H9 (cell line): Measurements from ENCODE around the gene KLF11. TPM values are rescaled to one million over a fixed set of nuclear protein-coding genes. Genes with fewer than 3 reads are reported as not detected.

ENCODE experiments used
- DNase-seq: peaks from one replicate; pipeline ENCODE4 v3.0.0-alpha.2; 2017
- H2AFZ ChIP-seq: one replicate; pipeline ENCODE4 v1.6.1; 2013; ENCODE audit warnings: mild to moderate bottlenecking, low read length, control low read depth, moderate library complexity
- H2AK5ac ChIP-seq: 2 replicates; pipeline ENCODE4 v1.6.1; 2013; ENCODE audit warnings: low read length, control low read depth, mixed read lengths; ENCODE audit not compliant: insufficient read length
- H2BK120ac ChIP-seq: one replicate; pipeline ENCODE4 v1.6.1; 2013; ENCODE audit warnings: low read depth, mild to moderate bottlenecking, low read length, control low read depth, inconsistent platforms; ENCODE audit not compliant: poor library complexity, severe bottlenecking
- H2BK12ac ChIP-seq: 2 replicates; pipeline ENCODE4 v1.6.1; 2013; ENCODE audit warnings: low read length, control low read depth, mixed read lengths, low read depth; ENCODE audit not compliant: insufficient read length
- H2BK15ac ChIP-seq: 2 replicates; pipeline ENCODE4 v1.6.1; 2013; ENCODE audit warnings: low read depth, low read length, control low read depth
- H2BK20ac ChIP-seq: one replicate; pipeline ENCODE4 v1.6.1; 2013; ENCODE audit warnings: low read depth, mild to moderate bottlenecking, low read length, control low read depth, inconsistent platforms; ENCODE audit not compliant: poor library complexity, severe bottlenecking
- H2BK5ac ChIP-seq: 2 replicates; pipeline ENCODE4 v1.6.1; 2013; ENCODE audit warnings: low read length, control low read depth, mixed read lengths; ENCODE audit not compliant: insufficient read length
- H3K14ac ChIP-seq: 2 replicates; pipeline ENCODE4 v1.6.1; 2013; ENCODE audit warnings: low read length, control low read depth; ENCODE audit not compliant: insufficient read depth
- H3K18ac ChIP-seq: 2 replicates; pipeline ENCODE4 v1.6.1; 2013; ENCODE audit warnings: low read depth, mild to moderate bottlenecking, mixed read lengths, low read length, control low read depth; ENCODE audit not compliant: insufficient read length
- H3K23ac ChIP-seq: 2 replicates; pipeline ENCODE4 v1.6.1; 2013; ENCODE audit warnings: low read length, control low read depth, mixed read lengths, low read depth; ENCODE audit not compliant: insufficient read length
- H3K23me2 ChIP-seq: 2 replicates; pipeline ENCODE4 v1.6.1; 2013; ENCODE audit warnings: low read depth, mild to moderate bottlenecking, mixed read lengths, low read length, control low read depth; ENCODE audit not compliant: insufficient read length, poor library complexity, severe bottlenecking
- H3K27ac ChIP-seq: 2 replicates; pipeline ENCODE4 v1.5.1; 2013; ENCODE audit warnings: low read length, control low read depth, mixed read lengths, low read depth; ENCODE audit not compliant: insufficient read length
- H3K27me3 ChIP-seq: 2 replicates; pipeline ENCODE4 v1.6.1; 2013; ENCODE audit warnings: low read length, control low read depth, inconsistent platforms; ENCODE audit not compliant: insufficient read depth
- H3K4ac ChIP-seq: 2 replicates; pipeline ENCODE4 v1.6.1; 2013; ENCODE audit warnings: low read depth, mild to moderate bottlenecking, control low read depth, inconsistent platforms, low read length, moderate library complexity
- H3K4me1 ChIP-seq: 2 replicates; pipeline ENCODE4 v1.6.1; 2013; ENCODE audit warnings: low read length, control low read depth, inconsistent platforms; ENCODE audit not compliant: insufficient read depth
- H3K4me2 ChIP-seq: 2 replicates; pipeline ENCODE4 v1.6.1; 2013; ENCODE audit warnings: low read length, control low read depth, mixed read lengths; ENCODE audit not compliant: insufficient read length, insufficient read depth
- H3K56ac ChIP-seq: 2 replicates; pipeline ENCODE4 v1.6.1; 2013; ENCODE audit warnings: low read depth, mild to moderate bottlenecking, mixed read lengths, low read length, control low read depth; ENCODE audit not compliant: insufficient read length
- H3K79me1 ChIP-seq: 2 replicates; pipeline ENCODE4 v1.6.1; 2013; ENCODE audit warnings: low read depth, mild to moderate bottlenecking, moderate library complexity, low read length, control low read depth, inconsistent platforms; ENCODE audit not compliant: insufficient read depth, poor library complexity, severe bottlenecking
- H3K79me2 ChIP-seq: 2 replicates; pipeline ENCODE4 v1.6.1; 2013; ENCODE audit warnings: low read length, control low read depth, inconsistent platforms; ENCODE audit not compliant: insufficient read depth
- H3K9ac ChIP-seq: 2 replicates; pipeline ENCODE4 v1.6.1; 2013; ENCODE audit warnings: low read length, control low read depth, mixed read lengths; ENCODE audit not compliant: insufficient read length; ENCODE audit errors: extremely low read depth
- H3K9me3 ChIP-seq: one replicate; pipeline ENCODE4 v1.6.1; 2013; ENCODE audit warnings: low read depth, low read length, inconsistent platforms; ENCODE audit not compliant: control insufficient read depth
- H3T11ph ChIP-seq: one replicate; pipeline ENCODE4 v1.6.1; 2013; ENCODE audit warnings: mild to moderate bottlenecking, low read length, control low read depth, inconsistent platforms
- H4K20me1 ChIP-seq: one replicate; pipeline ENCODE4 v1.6.1; 2013; ENCODE audit not compliant: control insufficient read depth, insufficient read length, insufficient read depth
- H4K5ac ChIP-seq: 2 replicates; pipeline ENCODE4 v1.6.1; 2013; ENCODE audit warnings: low read depth, mild to moderate bottlenecking, mixed read lengths, low read length, control low read depth; ENCODE audit not compliant: insufficient read length
- H4K8ac ChIP-seq: replicated peaks from 2 replicates; pipeline ENCODE4 v1.6.1; 2013; ENCODE audit warnings: low read length, control low read depth, mixed read lengths, low read depth; ENCODE audit not compliant: insufficient read length
- H4K91ac ChIP-seq: 2 replicates; pipeline ENCODE4 v1.6.1; 2013; ENCODE audit warnings: low read depth, mild to moderate bottlenecking, moderate library complexity, mixed read lengths, low read length, control low read depth; ENCODE audit not compliant: insufficient read length
- H3K27ac Mint-ChIP-seq, 3 experiments: 2 replicates in 2 of 3; 3 replicates in 1 of 3; pipeline ENCODE4 v1.8.0; 2020 to 2021; ENCODE audit warnings: mixed read lengths in 3 of 3, mild to moderate bottlenecking in 1 of 3, moderate library complexity in 1 of 3
- H3K27me3 Mint-ChIP-seq: 2 replicates; pipeline ENCODE4 v1.8.0; 2021; ENCODE audit warnings: low read depth, mild to moderate bottlenecking, moderate library complexity, mixed read lengths
- H3K36me3 Mint-ChIP-seq, 3 experiments: 2 replicates in 2 of 3; 3 replicates in 1 of 3; pipeline ENCODE4 v1.8.0; 2020 to 2021; ENCODE audit warnings: low read depth in 3 of 3, mixed read lengths in 3 of 3; ENCODE audit not compliant: insufficient read depth in 1 of 3
- H3K4me1 Mint-ChIP-seq, 2 experiments: 2 replicates each; pipeline ENCODE4 v1.8.0; 2020; ENCODE audit warnings: mixed read lengths in 2 of 2
- H3K4me3 Mint-ChIP-seq, 2 experiments: 2 replicates in 1 of 2; 3 replicates in 1 of 2; pipeline ENCODE4 v1.8.0; 2020 to 2021; ENCODE audit warnings: mild to moderate bottlenecking in 2 of 2, mixed read lengths in 2 of 2, moderate library complexity in 1 of 2
- H3K9me3 Mint-ChIP-seq, 2 experiments: 2 replicates in 1 of 2; 3 replicates in 1 of 2; pipeline ENCODE4 v1.8.0; 2020; ENCODE audit warnings: mild to moderate bottlenecking in 2 of 2, mixed read lengths in 2 of 2, moderate library complexity in 1 of 2
- WGBS: extraction: QIAGEN DNeasy Blood & Tissue Kit; methylation state at CpG from one replicate; pipeline ENCODE4 v1.1.7; 2013; ENCODE audit warnings: missing lambda C conversion rate, low lambda C conversion rate, mixed read lengths; ENCODE audit not compliant: insufficient read length; ENCODE audit errors: extremely low coverage; 5-methylcytosine and 5-hydroxymethylcytosine counted together
- total RNA-seq: library from RNA; stranded (reverse); gene quantifications from 2 replicates; pipeline ENCODE4 v1.2.1, GENCODE V29; 2021
- TF ChIP-seq, protein P1 (sequence below): fragments of 200-600 bp; sonication (generic); conservative IDR thresholded peaks from 3 replicates; pipeline ENCODE4 v1.8.0; 2021; ENCODE audit warnings: antibody characterized with exemption, mild to moderate bottlenecking

Gene KLF11
- total RNA-seq, 1 experiment from 2014 or later = 15.5 TPM

DNA sequence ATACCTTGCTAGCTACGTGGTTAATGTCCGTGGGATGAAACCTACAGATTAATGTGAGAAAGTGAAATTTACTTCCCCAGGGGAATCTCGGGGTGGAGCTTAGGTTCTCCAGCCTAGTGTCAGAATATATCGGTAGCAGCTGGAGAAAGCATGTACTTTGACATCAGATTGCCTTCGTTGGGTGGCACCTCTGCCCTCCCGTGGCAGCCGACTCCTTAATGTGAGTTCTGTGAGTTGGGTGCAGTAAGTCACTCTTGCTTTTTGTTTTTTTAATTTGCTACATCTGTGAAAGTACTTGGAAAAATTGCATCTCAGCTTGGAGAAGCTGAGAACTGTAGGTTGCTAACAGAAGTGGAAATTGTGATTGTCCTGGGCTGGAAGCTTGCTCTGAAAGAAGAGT is 3.6 kb downstream of the KLF11 start:
- Histone ChIP-seq H4K20me1 (no peaks in the 10 kb centered on the region), H3K18ac (no peak overlapping the region), H3K4me2 (no peak overlapping the region), H2BK12ac (no peak overlapping the region), H3K79me1 (no peaks in the 10 kb centered on the region), H3K23ac (no peak overlapping the region), H3K4me1 (no peaks in the 10 kb centered on the region), H3K27me3 (no peaks in the 10 kb centered on the region; the same call in 1 of the 2 replicates), H2BK15ac (no peak overlapping the region), H3T11ph (no peak overlapping the region), H2AK5ac (no peak overlapping the region), H4K91ac (no peak overlapping the region), H3K9ac (no peak overlapping the region), H2AFZ (no peak overlapping the region), H3K4ac (no peak overlapping the region), H4K5ac (no peak overlapping the region), H3K9me3 (no peaks in the 10 kb centered on the region), H3K23me2 (peaks cover 10% of the 10 kb centered on the region), H2BK120ac (no peak overlapping the region), H3K27ac (no peak overlapping the region), H3K56ac (no peak overlapping the region), H2BK20ac (no peak overlapping the region), H3K14ac (no peak overlapping the region), H2BK5ac (no peak overlapping the region), H4K8ac (no peak overlapping the region), H3K79me2 (no peaks in the 10 kb centered on the region)
- peaks cover 24% of the 10 kb centered on the region for H3K27me3 Mint-ChIP-seq
- no CpG with 5 or more reads among the region's 7 CpGs for WGBS
- peaks cover 25 to 42% (median 39%) of the 10 kb centered on the region in 3 experiments for H3K36me3 Mint-ChIP-seq
- TF ChIP-seq, protein P1, sequence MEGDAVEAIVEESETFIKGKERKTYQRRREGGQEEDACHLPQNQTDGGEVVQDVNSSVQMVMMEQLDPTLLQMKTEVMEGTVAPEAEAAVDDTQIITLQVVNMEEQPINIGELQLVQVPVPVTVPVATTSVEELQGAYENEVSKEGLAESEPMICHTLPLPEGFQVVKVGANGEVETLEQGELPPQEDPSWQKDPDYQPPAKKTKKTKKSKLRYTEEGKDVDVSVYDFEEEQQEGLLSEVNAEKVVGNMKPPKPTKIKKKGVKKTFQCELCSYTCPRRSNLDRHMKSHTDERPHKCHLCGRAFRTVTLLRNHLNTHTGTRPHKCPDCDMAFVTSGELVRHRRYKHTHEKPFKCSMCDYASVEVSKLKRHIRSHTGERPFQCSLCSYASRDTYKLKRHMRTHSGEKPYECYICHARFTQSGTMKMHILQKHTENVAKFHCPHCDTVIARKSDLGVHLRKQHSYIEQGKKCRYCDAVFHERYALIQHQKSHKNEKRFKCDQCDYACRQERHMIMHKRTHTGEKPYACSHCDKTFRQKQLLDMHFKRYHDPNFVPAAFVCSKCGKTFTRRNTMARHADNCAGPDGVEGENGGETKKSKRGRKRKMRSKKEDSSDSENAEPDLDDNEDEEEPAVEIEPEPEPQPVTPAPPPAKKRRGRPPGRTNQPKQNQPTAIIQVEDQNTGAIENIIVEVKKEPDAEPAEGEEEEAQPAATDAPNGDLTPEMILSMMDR = no peak
- H3K9me3 Mint-ChIP-seq = peaks cover 0 to 5% of the 10 kb centered on the region in 2 experiments; a peak in 3 of 5 replicates
- peak overlapping the region in 1 of 3 experiments; percentile 41; a peak in 2 of 7 replicates for H3K27ac Mint-ChIP-seq
- H3K4me1 Mint-ChIP-seq = peaks cover 6 to 25% of the 10 kb centered on the region in 2 experiments
- no peak overlapping the region for H3K4me3 Mint-ChIP-seq
- DNase-seq = no peak
